ENCODE results near the gene C7. TPM values are rescaled to one million over a fixed set of nuclear protein-coding genes. Genes with fewer than 3 reads are reported as not detected.

C7 gene
- polyA plus RNA-seq, 1 donor from 2014 or later: not detected

- H3K36me3 Mint-ChIP-seq: no peaks in the 10 kb centered on the region
- no peak overlapping the region for H3K4me3 Mint-ChIP-seq
- H3K4me1 Mint-ChIP-seq: peaks cover 0 to 3% (median 0%) of the 10 kb centered on the region in 3 donors
- H3K27ac Mint-ChIP-seq: no peak overlapping the region
- H3K27me3 Mint-ChIP-seq: peaks cover 3% of the 10 kb centered on the region
- peaks cover 0 to 1% (median 0%) of the 10 kb centered on the region in 3 donors for H3K9me3 Mint-ChIP-seq
Observed at GRCh38 chr5:40904205-40904993, 4.9 kb upstream of the C7 start.

GRCh38 chr5:40904994-40905306 lies 4.3 kb upstream of the C7 start:
- H3K9me3 Mint-ChIP-seq: no peaks in the 10 kb centered on the region
- H3K36me3 Mint-ChIP-seq: no peaks in the 10 kb centered on the region
- H3K27ac Mint-ChIP-seq: no peak overlapping the region
- H3K4me1 Mint-ChIP-seq: peaks cover 0 to 3% (median 0%) of the 10 kb centered on the region in 3 donors
- H3K4me3 Mint-ChIP-seq: no peak overlapping the region
- peaks cover 5% of the 10 kb centered on the region for H3K27me3 Mint-ChIP-seq

GRCh38 chr5:40906351-40906751 lies 2.9 kb upstream of the C7 start:
- H3K9me3 Mint-ChIP-seq: no peaks in the 10 kb centered on the region
- H3K4me1 Mint-ChIP-seq: peaks cover 0 to 2% (median 0%) of the 10 kb centered on the region in 3 donors
- H3K36me3 Mint-ChIP-seq: no peaks in the 10 kb centered on the region
- H3K27me3 Mint-ChIP-seq: peaks cover 5% of the 10 kb centered on the region
- H3K4me3 Mint-ChIP-seq: no peak overlapping the region
- no peak overlapping the region for H3K27ac Mint-ChIP-seq

- no peak overlapping the region for H3K27ac Mint-ChIP-seq
- peaks cover 0 to 2% (median 0%) of the 10 kb centered on the region in 3 donors for H3K4me1 Mint-ChIP-seq
- H3K36me3 Mint-ChIP-seq: no peaks in the 10 kb centered on the region
- no peak overlapping the region for H3K4me3 Mint-ChIP-seq
- H3K27me3 Mint-ChIP-seq: peaks cover 9% of the 10 kb centered on the region
- no peaks in the 10 kb centered on the region for H3K9me3 Mint-ChIP-seq
Observed at GRCh38 chr5:40909723-40910122, 426 bp downstream of the C7 start.

- no peaks in the 10 kb centered on the region for H3K4me1 Mint-ChIP-seq
- H3K9me3 Mint-ChIP-seq: no peaks in the 10 kb centered on the region
- H3K27me3 Mint-ChIP-seq: peaks cover 9% of the 10 kb centered on the region
- no peaks in the 10 kb centered on the region for H3K36me3 Mint-ChIP-seq
- no peak overlapping the region for H3K27ac Mint-ChIP-seq
- H3K4me3 Mint-ChIP-seq: no peak overlapping the region
Observed at GRCh38 chr5:40911266-40911665, 2.0 kb downstream of the C7 start.

- Mint-ChIP-seq H3K27ac (no peak overlapping the region), H3K4me3 (no peak overlapping the region), H3K27me3 (peaks cover 4% of the 10 kb centered on the region), H3K9me3 (peaks cover 0 to 5% (median 2%) of the 10 kb centered on the region in 3 donors), H3K4me1 (no peaks in the 10 kb centered on the region), H3K36me3 (no peaks in the 10 kb centered on the region)
Observed at GRCh38 chr5:40914835-40915234, 5.5 kb downstream of the C7 start.

GRCh38 chr5:40915341-40915926 lies 6.1 kb downstream of the C7 start:
- H3K9me3 Mint-ChIP-seq: peaks cover 0 to 5% (median 2%) of the 10 kb centered on the region in 3 donors
- no peaks in the 10 kb centered on the region for H3K4me1 Mint-ChIP-seq
- H3K4me3 Mint-ChIP-seq: no peak overlapping the region
- peaks cover 4% of the 10 kb centered on the region for H3K27me3 Mint-ChIP-seq
- no peaks in the 10 kb centered on the region for H3K36me3 Mint-ChIP-seq
- H3K27ac Mint-ChIP-seq: no peak overlapping the region

- no peak overlapping the region for H3K27ac Mint-ChIP-seq
Observed at GRCh38 chr5:40916226-40916625, 6.9 kb downstream of the C7 start.

GRCh38 chr5:40928886-40929448 lies 19.7 kb downstream of the C7 start:
- no peaks in the 10 kb centered on the region for H3K27me3 Mint-ChIP-seq
- peaks cover 2% of the 10 kb centered on the region for H3K36me3 Mint-ChIP-seq
- no peak overlapping the region for H3K4me3 Mint-ChIP-seq
- peaks cover 8 to 23% (median 12%) of the 10 kb centered on the region in 3 donors for H3K9me3 Mint-ChIP-seq
- H3K27ac Mint-ChIP-seq: no peak overlapping the region
- no peaks in the 10 kb centered on the region for H3K4me1 Mint-ChIP-seq

More at GRCh38 chr5:40916226-40916625, 6.9 kb downstream of the C7 start:
- Mint-ChIP-seq H3K27me3 (peaks cover 4% of the 10 kb centered on the region), H3K36me3 (no peaks in the 10 kb centered on the region), H3K4me1 (no peaks in the 10 kb centered on the region), H3K4me3 (no peak overlapping the region), H3K9me3 (peaks cover 0 to 5% (median 2%) of the 10 kb centered on the region in 3 donors)

GRCh38 chr5:40932766-40933165 lies 23.5 kb downstream of the C7 start:
- Mint-ChIP-seq H3K4me3 (no peak overlapping the region), H3K4me1 (no peaks in the 10 kb centered on the region), H3K36me3 (peaks cover 2% of the 10 kb centered on the region), H3K9me3 (peaks cover 4 to 6% (median 4%) of the 10 kb centered on the region in 3 donors), H3K27me3 (no peaks in the 10 kb centered on the region), H3K27ac (no peak overlapping the region)

GRCh38 chr5:40937075-40937474 lies 27.8 kb downstream of the C7 start:
- peaks cover 2% of the 10 kb centered on the region for H3K36me3 Mint-ChIP-seq
- no peak overlapping the region for H3K27ac Mint-ChIP-seq
- peaks cover 3 to 5% (median 4%) of the 10 kb centered on the region in 3 donors for H3K9me3 Mint-ChIP-seq
- H3K27me3 Mint-ChIP-seq: no peaks in the 10 kb centered on the region
- no peaks in the 10 kb centered on the region for H3K4me1 Mint-ChIP-seq
- H3K4me3 Mint-ChIP-seq: no peak overlapping the region

- Mint-ChIP-seq H3K27ac (no peak overlapping the region), H3K4me1 (no peaks in the 10 kb centered on the region), H3K9me3 (peaks cover 3 to 5% (median 4%) of the 10 kb centered on the region in 3 donors), H3K4me3 (no peak overlapping the region), H3K27me3 (no peaks in the 10 kb centered on the region), H3K36me3 (no peaks in the 10 kb centered on the region)
Observed at GRCh38 chr5:40939753-40940152, 30.5 kb downstream of the C7 start.

- Mint-ChIP-seq H3K9me3 (no peaks in the 10 kb centered on the region), H3K36me3 (no peaks in the 10 kb centered on the region), H3K27ac (no peak overlapping the region), H3K4me1 (no peaks in the 10 kb centered on the region), H3K4me3 (no peak overlapping the region), H3K27me3 (no peaks in the 10 kb centered on the region)
Observed at GRCh38 chr5:40945111-40945510, 35.8 kb downstream of the C7 start.

GRCh38 chr5:40955313-40955712 lies 46.0 kb downstream of the C7 start:
- Mint-ChIP-seq H3K4me1 (no peaks in the 10 kb centered on the region), H3K27ac (peak overlapping the region in 1 of 3 donors; percentile 5), H3K9me3 (peaks cover 0 to 6% (median 0%) of the 10 kb centered on the region in 3 donors), H3K27me3 (no peaks in the 10 kb centered on the region), H3K4me3 (no peak overlapping the region), H3K36me3 (no peaks in the 10 kb centered on the region)

GRCh38 chr5:40957048-40957447 lies 47.8 kb downstream of the C7 start:
- H3K36me3 Mint-ChIP-seq: no peaks in the 10 kb centered on the region
- H3K4me3 Mint-ChIP-seq: no peak overlapping the region
- H3K4me1 Mint-ChIP-seq: no peaks in the 10 kb centered on the region
- no peak overlapping the region for H3K27ac Mint-ChIP-seq
- no peaks in the 10 kb centered on the region for H3K27me3 Mint-ChIP-seq
- H3K9me3 Mint-ChIP-seq: peaks cover 0 to 6% (median 0%) of the 10 kb centered on the region in 3 donors
